ENCODE data around the gene FAM20C.

Gene FAM20C

DNA sequence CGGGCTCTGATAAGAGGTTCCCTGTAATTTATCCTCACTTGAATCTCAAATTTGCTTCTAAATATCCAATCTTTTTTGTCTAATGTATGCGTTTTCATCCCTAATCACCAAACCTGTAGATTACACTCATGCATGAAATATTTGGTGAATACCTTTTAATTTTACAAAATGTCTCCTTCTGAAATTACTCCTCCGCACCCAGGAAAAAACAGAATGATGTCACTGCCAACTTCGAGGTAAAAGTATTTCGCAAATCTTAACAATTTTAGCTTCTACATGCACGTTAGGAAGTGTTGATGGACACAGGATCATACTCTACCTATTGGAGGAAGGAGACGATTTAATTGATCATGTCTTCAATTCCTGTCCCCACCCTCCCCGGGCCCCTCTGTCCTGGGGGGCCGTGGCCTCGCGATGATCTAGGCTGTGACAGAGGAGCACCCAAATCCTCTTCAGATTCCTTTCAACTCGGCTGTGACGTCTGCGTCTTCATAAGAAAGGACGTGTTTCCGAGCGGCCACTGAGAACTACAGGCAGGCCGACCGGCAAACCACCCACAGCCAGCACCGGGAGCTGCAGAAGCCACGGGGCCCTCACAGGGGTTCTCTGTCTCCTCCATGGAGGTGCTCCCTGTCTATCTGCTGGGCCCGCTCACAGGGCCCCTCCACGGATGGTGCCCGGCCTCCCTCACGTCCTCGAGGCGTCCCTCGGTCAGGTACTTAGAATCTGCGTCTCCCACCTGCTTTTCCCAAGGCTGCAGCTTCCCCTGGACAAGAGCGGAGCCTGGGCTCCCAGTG lies 8.7 kb upstream of the FAM20C start (continued):
- TF ChIP-seq, protein P1, sequence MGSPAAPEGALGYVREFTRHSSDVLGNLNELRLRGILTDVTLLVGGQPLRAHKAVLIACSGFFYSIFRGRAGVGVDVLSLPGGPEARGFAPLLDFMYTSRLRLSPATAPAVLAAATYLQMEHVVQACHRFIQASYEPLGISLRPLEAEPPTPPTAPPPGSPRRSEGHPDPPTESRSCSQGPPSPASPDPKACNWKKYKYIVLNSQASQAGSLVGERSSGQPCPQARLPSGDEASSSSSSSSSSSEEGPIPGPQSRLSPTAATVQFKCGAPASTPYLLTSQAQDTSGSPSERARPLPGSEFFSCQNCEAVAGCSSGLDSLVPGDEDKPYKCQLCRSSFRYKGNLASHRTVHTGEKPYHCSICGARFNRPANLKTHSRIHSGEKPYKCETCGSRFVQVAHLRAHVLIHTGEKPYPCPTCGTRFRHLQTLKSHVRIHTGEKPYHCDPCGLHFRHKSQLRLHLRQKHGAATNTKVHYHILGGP (tag by site-specific recombination; IDR thresholded peaks at IDR 0.05) = no peak

DNA sequence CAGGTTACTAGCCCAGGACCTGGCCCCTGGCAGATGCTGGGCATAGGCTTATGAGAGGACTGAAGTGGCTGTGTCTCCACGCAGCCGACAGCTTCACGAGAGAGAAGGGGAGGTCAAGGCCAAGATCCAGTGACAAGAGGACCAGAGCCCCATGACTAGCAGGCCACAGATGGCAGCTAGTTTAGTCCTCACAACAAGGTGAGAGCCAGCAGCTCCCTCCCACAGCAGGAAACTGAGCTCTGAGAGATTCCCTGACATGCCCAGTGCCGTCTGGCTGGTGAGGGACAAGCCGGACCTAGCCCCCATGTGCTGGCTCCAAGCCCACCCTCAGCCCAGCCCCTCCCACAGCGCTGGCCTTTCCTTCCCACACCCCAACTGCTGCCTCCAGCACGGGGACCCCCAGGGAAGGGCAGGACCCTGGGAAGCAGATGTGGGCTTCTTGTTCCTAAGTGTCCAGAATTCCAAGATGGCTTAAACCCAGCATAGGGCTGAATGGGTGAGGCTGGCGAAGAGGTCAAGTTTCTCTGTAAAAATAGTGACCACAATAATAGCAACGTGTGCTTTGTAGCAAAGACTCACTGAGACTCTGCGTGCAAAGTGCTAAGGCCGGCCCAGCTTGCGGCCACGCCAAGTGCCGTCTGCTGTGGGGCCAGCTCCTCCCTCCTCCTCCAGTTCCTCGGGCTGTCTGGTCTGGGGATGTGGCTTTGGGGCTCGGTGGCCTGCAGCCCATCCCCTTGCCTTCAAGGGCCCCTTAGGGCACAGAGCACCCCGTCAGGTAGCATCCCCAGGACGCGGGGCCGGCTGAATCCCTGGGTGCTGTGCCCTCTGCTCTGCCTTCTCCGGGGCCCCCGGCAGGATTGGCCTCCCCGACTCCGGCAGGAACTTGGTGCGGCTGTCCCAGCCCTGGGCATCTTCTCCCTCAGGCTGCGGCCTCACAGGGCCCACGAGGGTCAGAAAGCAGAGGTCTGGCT lies 7.8 kb upstream of the FAM20C start:
- peaks cover 0 to under 1% of the 10 kb centered on the region in 2 experiments; a peak in 1 of 3 replicates for H3K36me3 ChIP-seq (ENCODE audit: control insufficient read depth in 2 of 2, insufficient read depth in 1 of 2, low read length in 2 of 2)
- no peak overlapping the region for H3K27ac ChIP-seq (ENCODE audit: extremely low read depth, low read depth, low read length)
- TF ChIP-seq, protein P2, sequence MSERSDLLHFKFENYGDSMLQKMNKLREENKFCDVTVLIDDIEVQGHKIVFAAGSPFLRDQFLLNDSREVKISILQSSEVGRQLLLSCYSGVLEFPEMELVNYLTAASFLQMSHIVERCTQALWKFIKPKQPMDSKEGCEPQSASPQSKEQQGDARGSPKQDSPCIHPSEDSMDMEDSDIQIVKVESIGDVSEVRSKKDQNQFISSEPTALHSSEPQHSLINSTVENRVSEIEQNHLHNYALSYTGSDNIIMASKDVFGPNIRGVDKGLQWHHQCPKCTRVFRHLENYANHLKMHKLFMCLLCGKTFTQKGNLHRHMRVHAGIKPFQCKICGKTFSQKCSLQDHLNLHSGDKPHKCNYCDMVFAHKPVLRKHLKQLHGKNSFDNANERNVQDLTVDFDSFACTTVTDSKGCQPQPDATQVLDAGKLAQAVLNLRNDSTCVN (tag by site-specific recombination; optimal IDR thresholded peaks at IDR 0.05) = no peak
- TF ChIP-seq FEZF1 (tag by site-specific recombination; IDR thresholded peaks at IDR 0.05) (no peak), ZNF664 (tag by site-specific recombination; IDR thresholded peaks at IDR 0.05) (no peak), ZFP37 (tag by site-specific recombination; IDR thresholded peaks at IDR 0.05) (no peak), YY1 (tag by site-specific recombination; IDR thresholded peaks at IDR 0.05) (no peak), ZNF558 (tag by site-specific recombination; IDR thresholded peaks at IDR 0.05) (no peak)
- TF ChIP-seq, protein P3, sequence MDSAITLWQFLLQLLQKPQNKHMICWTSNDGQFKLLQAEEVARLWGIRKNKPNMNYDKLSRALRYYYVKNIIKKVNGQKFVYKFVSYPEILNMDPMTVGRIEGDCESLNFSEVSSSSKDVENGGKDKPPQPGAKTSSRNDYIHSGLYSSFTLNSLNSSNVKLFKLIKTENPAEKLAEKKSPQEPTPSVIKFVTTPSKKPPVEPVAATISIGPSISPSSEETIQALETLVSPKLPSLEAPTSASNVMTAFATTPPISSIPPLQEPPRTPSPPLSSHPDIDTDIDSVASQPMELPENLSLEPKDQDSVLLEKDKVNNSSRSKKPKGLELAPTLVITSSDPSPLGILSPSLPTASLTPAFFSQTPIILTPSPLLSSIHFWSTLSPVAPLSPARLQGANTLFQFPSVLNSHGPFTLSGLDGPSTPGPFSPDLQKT (IDR thresholded peaks at IDR 0.05; ENCODE audit: borderline replicate concordance, low read depth, low read length) = no peak
- no peaks in the 10 kb centered on the region for H3K9me3 ChIP-seq (ENCODE audit: control insufficient read depth, insufficient read depth, low read depth, low read length)
- ChIA-PET POLR2A (no interaction called here), CTCF (no interaction called here)
- no peaks in the 10 kb centered on the region for H3K4me1 ChIP-seq (ENCODE audit: control insufficient read depth, insufficient read depth, low read length)
- no peak overlapping the region for H3K4me3 ChIP-seq (ENCODE audit: low read depth, low read length)

DNA sequence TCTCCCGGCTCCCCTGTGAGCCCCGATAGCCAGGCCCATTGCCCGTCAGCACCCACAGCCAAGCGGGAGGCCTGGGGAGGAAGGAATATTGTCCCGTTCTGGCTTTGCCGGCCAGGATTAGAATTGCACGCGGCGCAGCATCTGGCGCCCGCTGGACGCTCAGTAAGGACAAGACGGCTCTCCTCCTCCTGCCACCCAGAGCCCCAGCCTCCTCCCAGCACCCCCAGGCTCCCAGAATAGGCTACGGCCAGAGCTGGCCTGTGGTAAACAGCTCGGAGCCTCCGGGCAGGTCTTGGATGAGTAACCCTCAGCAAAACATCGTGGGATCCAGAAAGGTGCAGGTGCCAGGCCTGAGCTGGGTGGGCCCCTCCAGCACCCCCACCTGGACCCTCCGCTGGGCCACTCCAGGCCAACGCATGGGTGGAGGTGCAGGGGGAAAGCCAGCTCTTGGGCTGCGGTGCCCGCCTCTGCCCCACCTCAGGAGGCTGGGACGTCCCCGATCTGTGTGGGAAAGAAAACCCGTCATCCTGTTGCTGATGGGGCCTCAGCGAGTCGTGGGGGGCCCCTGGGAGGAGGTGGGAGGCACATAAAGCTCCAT lies 5.8 kb upstream of the FAM20C start:
- peaks cover 0 to 4% of the 10 kb centered on the region in 2 experiments; a peak in 1 of 3 replicates for H3K36me3 ChIP-seq (ENCODE audit: control insufficient read depth in 2 of 2, insufficient read depth in 1 of 2, low read length in 2 of 2)
- TF ChIP-seq ZNF555 (tag by site-specific recombination; conservative IDR thresholded peaks at IDR 0.05) (no peak), ZNF155 (tag by site-specific recombination; IDR thresholded peaks at IDR 0.05) (no peak), OVOL3 (tag by site-specific recombination; IDR thresholded peaks at IDR 0.05) (no peak), ZFP37 (tag by site-specific recombination; IDR thresholded peaks at IDR 0.05) (no peak), ZFHX2 (tag by site-specific recombination; conservative IDR thresholded peaks at IDR 0.05) (0 out of 2 replicates have a peak, but pooled peaks have one; percentile 11), ZNF121 (tag by site-specific recombination; IDR thresholded peaks at IDR 0.05) (no peak)
- TF ChIP-seq, protein P4, sequence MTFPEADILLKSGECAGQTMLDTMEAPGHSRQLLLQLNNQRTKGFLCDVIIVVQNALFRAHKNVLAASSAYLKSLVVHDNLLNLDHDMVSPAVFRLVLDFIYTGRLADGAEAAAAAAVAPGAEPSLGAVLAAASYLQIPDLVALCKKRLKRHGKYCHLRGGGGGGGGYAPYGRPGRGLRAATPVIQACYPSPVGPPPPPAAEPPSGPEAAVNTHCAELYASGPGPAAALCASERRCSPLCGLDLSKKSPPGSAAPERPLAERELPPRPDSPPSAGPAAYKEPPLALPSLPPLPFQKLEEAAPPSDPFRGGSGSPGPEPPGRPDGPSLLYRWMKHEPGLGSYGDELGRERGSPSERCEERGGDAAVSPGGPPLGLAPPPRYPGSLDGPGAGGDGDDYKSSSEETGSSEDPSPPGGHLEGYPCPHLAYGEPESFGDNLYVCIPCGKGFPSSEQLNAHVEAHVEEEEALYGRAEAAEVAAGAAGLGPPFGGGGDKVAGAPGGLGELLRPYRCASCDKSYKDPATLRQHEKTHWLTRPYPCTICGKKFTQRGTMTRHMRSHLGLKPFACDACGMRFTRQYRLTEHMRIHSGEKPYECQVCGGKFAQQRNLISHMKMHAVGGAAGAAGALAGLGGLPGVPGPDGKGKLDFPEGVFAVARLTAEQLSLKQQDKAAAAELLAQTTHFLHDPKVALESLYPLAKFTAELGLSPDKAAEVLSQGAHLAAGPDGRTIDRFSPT (tag by site-specific recombination; IDR thresholded peaks at IDR 0.05) = no peak
- TF ChIP-seq, protein P5, sequence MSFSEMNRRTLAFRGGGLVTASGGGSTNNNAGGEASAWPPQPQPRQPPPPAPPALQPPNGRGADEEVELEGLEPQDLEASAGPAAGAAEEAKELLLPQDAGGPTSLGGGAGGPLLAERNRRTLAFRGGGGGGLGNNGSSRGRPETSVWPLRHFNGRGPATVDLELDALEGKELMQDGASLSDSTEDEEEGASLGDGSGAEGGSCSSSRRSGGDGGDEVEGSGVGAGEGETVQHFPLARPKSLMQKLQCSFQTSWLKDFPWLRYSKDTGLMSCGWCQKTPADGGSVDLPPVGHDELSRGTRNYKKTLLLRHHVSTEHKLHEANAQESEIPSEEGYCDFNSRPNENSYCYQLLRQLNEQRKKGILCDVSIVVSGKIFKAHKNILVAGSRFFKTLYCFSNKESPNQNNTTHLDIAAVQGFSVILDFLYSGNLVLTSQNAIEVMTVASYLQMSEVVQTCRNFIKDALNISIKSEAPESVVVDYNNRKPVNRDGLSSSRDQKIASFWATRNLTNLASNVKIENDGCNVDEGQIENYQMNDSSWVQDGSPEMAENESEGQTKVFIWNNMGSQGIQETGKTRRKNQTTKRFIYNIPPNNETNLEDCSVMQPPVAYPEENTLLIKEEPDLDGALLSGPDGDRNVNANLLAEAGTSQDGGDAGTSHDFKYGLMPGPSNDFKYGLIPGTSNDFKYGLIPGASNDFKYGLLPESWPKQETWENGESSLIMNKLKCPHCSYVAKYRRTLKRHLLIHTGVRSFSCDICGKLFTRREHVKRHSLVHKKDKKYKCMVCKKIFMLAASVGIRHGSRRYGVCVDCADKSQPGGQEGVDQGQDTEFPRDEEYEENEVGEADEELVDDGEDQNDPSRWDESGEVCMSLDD (tag by site-specific recombination; IDR thresholded peaks at IDR 0.05) = no peak
- TF ChIP-seq, protein P6, sequence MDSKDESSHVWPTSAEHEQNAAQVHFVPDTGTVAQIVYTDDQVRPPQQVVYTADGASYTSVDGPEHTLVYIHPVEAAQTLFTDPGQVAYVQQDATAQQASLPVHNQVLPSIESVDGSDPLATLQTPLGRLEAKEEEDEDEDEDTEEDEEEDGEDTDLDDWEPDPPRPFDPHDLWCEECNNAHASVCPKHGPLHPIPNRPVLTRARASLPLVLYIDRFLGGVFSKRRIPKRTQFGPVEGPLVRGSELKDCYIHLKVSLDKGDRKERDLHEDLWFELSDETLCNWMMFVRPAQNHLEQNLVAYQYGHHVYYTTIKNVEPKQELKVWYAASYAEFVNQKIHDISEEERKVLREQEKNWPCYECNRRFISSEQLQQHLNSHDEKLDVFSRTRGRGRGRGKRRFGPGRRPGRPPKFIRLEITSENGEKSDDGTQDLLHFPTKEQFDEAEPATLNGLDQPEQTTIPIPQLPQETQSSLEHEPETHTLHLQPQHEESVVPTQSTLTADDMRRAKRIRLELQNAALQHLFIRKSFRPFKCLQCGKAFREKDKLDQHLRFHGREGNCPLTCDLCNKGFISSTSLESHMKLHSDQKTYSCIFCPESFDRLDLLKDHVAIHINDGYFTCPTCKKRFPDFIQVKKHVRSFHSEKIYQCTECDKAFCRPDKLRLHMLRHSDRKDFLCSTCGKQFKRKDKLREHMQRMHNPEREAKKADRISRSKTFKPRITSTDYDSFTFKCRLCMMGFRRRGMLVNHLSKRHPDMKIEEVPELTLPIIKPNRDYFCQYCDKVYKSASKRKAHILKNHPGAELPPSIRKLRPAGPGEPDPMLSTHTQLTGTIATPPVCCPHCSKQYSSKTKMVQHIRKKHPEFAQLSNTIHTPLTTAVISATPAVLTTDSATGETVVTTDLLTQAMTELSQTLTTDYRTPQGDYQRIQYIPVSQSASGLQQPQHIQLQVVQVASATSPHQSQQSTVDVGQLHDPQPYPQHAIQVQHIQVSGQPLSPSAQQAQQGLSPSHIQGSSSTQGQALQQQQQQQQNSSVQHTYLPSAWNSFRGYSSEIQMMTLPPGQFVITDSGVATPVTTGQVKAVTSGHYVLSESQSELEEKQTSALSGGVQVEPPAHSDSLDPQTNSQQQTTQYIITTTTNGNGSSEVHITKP (tag by site-specific recombination; IDR thresholded peaks at IDR 0.05) = no peak
- H3K9me3 ChIP-seq (ENCODE audit: control insufficient read depth, insufficient read depth, low read depth, low read length) = no peaks in the 10 kb centered on the region
- H3K4me1 ChIP-seq (ENCODE audit: control insufficient read depth, insufficient read depth, low read length) = peaks cover 2% of the 10 kb centered on the region; the same call in 1 of the 2 replicates
- ChIA-PET CTCF (no interaction called here), POLR2A (no interaction called here)
- no peak overlapping the region for H3K27ac ChIP-seq (ENCODE audit: extremely low read depth, low read depth, low read length)
- no peak overlapping the region for H3K4me3 ChIP-seq (ENCODE audit: low read depth, low read length)
